ENCODE measurements around the gene CYREN. TPM values are rescaled to one million over a fixed set of nuclear protein-coding genes. Genes with fewer than 3 reads are reported as not detected.
A peak's percentile ranks its signal among the peaks of the same experiment; 100 is the strongest.

CYREN gene
- total RNA-seq, 4 donors from 2014 or later = 40.3 to 54.4 (median 46.8) TPM

DNA sequence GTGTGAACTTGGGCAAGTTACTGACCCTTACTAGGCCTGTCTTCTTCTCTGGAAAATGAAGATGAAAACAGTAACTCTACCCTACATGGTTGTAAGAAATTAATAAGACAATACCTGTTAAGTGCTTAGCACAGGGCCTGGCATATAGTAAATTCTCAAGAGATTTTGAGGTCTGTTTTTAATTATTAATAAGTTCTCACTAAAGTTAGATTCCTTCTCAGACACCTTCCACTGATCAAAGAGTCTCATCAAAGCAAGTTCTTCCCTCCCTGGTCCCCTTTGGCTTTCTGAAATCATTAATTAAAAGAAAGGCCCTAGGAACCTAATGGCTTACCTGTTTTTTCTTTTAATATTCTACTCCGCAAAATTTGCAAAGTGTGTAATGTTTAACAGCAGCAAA, 18.1 kb downstream of the CYREN start:
- H3K4me1 ChIP-seq = peaks cover 0 to 2% of the 10 kb centered on the region in 2 donors
- no peak overlapping the region for H3K27ac ChIP-seq
- H3K36me3 ChIP-seq = no peaks in the 10 kb centered on the region
- H3K4me3 ChIP-seq (replicated peaks in 1 of 3) = no peak overlapping the region
- no peaks in the 10 kb centered on the region for H3K27me3 ChIP-seq
- 98 to 100% methylated on average over 1 of the region's 1 CpG for WGBS, 2 donors
- DNase-seq = no peak
- H3K9me3 ChIP-seq = no peaks in the 10 kb centered on the region
- TF ChIP-seq, protein P1, sequence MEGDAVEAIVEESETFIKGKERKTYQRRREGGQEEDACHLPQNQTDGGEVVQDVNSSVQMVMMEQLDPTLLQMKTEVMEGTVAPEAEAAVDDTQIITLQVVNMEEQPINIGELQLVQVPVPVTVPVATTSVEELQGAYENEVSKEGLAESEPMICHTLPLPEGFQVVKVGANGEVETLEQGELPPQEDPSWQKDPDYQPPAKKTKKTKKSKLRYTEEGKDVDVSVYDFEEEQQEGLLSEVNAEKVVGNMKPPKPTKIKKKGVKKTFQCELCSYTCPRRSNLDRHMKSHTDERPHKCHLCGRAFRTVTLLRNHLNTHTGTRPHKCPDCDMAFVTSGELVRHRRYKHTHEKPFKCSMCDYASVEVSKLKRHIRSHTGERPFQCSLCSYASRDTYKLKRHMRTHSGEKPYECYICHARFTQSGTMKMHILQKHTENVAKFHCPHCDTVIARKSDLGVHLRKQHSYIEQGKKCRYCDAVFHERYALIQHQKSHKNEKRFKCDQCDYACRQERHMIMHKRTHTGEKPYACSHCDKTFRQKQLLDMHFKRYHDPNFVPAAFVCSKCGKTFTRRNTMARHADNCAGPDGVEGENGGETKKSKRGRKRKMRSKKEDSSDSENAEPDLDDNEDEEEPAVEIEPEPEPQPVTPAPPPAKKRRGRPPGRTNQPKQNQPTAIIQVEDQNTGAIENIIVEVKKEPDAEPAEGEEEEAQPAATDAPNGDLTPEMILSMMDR (IDR thresholded peaks at IDR 0.05) = no peak
- TF ChIP-seq POLR2A (IDR thresholded peaks at IDR 0.05) = no peak
- intact Hi-C loops (cut with DNase I) = no loop called here

DNA sequence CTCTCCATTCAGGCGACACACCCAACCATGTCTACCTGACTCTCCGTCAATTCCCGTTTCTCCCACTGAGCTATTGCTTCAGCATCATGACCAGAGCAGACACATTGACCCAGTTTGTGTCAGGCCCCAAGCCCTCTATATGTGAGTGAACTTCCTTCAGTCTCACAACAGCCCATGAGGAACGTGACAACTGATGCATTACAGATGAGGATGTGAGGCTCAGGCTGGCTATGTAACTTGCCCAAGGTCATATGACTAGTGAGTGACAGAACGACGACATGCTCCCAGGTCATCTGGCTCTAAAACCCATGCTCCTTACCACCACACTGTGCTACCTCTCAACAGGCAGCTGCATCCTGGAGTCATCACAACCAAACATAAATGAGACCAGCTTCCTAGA, 19.0 kb downstream of the CYREN start:
- TF ChIP-seq POLR2A (IDR thresholded peaks at IDR 0.05) = no peak
- TF ChIP-seq, protein P1 (IDR thresholded peaks at IDR 0.05) = no peak
- Histone ChIP-seq H3K36me3 (no peaks in the 10 kb centered on the region), H3K9me3 (no peaks in the 10 kb centered on the region), H3K27me3 (no peaks in the 10 kb centered on the region), H3K4me1 (no peaks in the 10 kb centered on the region), H3K27ac (peak overlapping the region in 2 of 3 donors; percentile 78 to 96), H3K4me3 (replicated peaks in 1 of 3) (no peak overlapping the region)
- intact Hi-C loops (cut with DNase I) = no loop called here
- no peak for DNase-seq
- WGBS, 2 donors = 74 to 76% methylated on average over 6 of the region's 6 CpGs

DNA sequence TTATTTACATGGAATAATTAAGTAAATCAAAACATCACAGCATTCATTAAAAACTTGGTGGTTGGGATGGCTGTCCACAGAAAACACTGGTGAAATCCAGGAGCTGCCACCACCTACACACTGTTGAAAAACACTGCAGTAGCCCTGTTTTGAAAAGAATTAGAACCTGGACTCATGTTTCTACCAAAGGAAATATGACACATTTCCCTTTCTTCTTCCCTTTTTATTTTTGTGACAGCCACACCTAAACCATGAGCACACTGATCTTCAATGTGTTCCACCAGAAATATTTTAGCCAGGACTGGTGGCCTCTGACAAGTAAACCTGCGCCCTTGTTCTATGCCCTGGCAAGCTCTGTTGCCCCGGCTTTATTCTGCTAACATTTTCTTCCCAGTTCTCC, 19.4 kb downstream of the CYREN start:
- no peak overlapping the region for H3K4me3 ChIP-seq (replicated peaks in 1 of 3)
- no peaks in the 10 kb centered on the region for H3K4me1 ChIP-seq
- no peaks in the 10 kb centered on the region for H3K36me3 ChIP-seq
- H3K27me3 ChIP-seq = no peaks in the 10 kb centered on the region
- no peak for DNase-seq
- no peaks in the 10 kb centered on the region for H3K9me3 ChIP-seq
- TF ChIP-seq POLR2A (IDR thresholded peaks at IDR 0.05) = peak in 1 of 2 donors; percentile 26
- TF ChIP-seq, protein P1 (IDR thresholded peaks at IDR 0.05) = no peak
- 78 to 87% methylated on average over 2 of the region's 2 CpGs for WGBS, 2 donors
- H3K27ac ChIP-seq = peak overlapping the region in 2 of 3 donors; percentile 78 to 96
- intact Hi-C loops (cut with DNase I) = no loop called here

DNA sequence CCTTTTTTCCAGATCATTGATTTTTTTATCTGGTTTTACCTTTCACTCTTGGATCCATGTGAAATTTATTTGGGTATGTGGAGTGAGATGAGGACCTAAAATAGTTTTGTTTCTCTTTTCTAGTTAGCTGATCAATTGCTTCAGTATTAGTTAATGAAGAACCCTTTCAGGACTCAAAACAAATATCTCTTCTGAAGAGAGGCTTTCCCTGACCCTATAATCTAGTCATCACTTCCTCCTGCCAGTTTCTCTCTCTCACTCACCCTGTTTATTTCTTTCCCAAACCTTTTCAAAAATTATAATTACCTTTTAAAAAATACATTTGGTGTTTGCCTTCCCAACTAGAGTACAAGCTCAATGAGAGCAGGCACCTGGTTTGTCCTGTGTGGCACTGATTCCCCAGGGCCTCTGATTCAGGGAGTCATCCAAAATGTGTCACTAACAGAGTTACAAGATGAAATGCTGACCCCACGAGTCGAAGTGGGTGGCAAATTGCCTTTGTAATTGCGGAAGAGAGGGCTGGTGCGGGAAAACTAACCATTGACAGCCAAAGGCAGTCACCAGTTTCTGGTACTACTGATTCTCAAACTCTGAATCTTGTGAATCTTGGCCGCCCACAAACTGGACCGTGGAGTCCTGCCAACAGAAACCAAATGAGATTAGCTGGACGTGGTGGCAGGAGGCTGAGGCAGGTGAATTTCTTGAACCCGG, 20.3 kb downstream of the CYREN start:
- no peaks in the 10 kb centered on the region for H3K9me3 ChIP-seq
- intact Hi-C loops (cut with DNase I) = no loop called here
- TF ChIP-seq POLR2A (IDR thresholded peaks at IDR 0.05) = peak in 1 of 2 donors; percentile 11
- TF ChIP-seq, protein P1 (IDR thresholded peaks at IDR 0.05) = no peak
- no peaks in the 10 kb centered on the region for H3K4me1 ChIP-seq
- no peaks in the 10 kb centered on the region for H3K27me3 ChIP-seq
- no peaks in the 10 kb centered on the region for H3K36me3 ChIP-seq
- 65 to 75% methylated on average over 8 of the region's 8 CpGs for WGBS, 2 donors
- no peak overlapping the region for H3K4me3 ChIP-seq (replicated peaks in 1 of 3)
- no peak for DNase-seq
- peak overlapping the region; percentile 37 to 96 (median 78) for H3K27ac ChIP-seq

DNA sequence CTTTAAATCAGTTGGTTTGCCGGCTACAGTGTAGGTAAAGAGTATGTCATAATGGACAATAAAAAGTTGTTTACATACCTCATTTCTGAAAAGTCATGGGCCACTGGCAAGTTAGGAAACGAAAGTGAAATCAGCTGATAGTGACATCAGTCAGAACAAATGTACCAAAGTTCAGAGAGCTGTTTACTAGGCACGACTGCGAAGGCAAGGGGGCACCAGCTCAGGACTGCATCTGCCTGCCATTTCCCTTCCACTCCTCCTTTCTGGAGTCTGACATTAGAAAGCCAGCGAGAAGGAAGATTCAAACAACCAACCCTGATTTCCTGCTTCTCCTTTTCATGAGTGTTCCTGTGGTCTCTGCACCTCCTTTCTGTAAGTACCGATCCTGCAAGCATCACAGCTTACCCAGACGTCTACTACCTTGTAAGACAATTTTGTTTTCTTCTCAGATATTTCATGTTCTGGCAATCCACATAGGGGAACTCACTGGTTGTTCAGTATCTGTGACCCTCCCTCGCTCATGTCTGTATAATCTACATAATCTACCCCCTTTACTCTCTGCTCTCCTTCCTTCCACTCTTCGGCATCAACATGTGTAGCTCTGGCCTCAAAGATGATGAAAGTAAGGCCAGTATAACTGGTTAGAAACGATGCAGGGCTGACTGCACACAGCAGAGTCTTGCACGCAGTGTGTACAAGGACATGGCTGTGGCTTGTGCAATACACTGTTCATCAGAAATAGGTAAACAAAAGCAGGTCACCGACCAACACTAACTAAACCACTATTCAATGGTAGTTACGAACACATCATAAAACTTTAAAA, 22.4 kb downstream of the CYREN start, which contains the start of gene TMEM140:
TSS of gene TMEM140 (plus strand) at position 174 of the 823 bp plus-strand sequence. CDS start 16,370 bp downstream, outside the sequence.
- H3K4me3 ChIP-seq (replicated peaks in 1 of 3) = peak within 1 kb of the TSS in 2 of 3 donors; percentile 9 to 20
- H3K9me3 ChIP-seq = no peaks in the 10 kb centered on the region
- peak in 1 of 2 donors; percentile 36 for DNase-seq
- no peaks in the 10 kb centered on the region for H3K27me3 ChIP-seq
- TF ChIP-seq, protein P1 (IDR thresholded peaks at IDR 0.05) = no peak
- TF ChIP-seq POLR2A (IDR thresholded peaks at IDR 0.05) = peak in 1 of 2 donors; percentile 52
- intact Hi-C loops (cut with DNase I) = no loop called here
- H3K27ac ChIP-seq = peak within 1 kb of the TSS; percentile 78 to 96 (median 90)
- WGBS, 2 donors = 48 to 60% methylated on average over 13 of the region's 13 CpGs
- no peaks in the 10 kb centered on the region for H3K4me1 ChIP-seq
- no peaks in the 10 kb centered on the region for H3K36me3 ChIP-seq

All from thyroid gland (tissue), 4 donors.